Measurements from ENCODE around the gene ZDHHC13. TPM values are rescaled to one million over a fixed set of nuclear protein-coding genes. Genes with fewer than 3 reads are reported as not detected.

ZDHHC13 gene
- total and polyA plus RNA-seq, 2 of the 8 experiments (the other 6 are each of a cell fraction or from before 2014, with no cell fraction given): 22.4 to 24.1 TPM

DNA sequence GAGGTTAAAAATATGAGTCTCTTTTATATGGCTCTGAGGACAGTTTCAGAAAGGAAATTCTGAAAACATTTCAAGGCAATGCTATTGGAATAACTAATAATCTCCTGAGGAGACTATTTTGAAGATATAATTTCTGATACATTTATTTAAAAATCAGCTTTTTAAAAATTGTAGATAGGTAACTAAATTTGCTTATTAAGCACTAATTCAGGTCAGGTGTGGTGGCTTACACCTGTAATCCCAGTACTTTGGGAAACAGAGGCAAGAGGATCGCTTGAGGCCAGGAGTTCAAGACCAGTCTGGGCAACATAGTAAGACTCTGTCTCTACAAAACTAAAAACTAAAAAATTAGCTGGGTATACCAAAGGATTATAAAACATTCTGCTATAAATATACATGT is 17.0 kb downstream of the ZDHHC13 start (continued):
- TF ChIP-seq GTF2F1 (IDR thresholded peaks at IDR 0.05; ENCODE audit: borderline replicate concordance, low read depth, low read length): no peak
- no peak for TF ChIP-seq JUND (IDR thresholded peaks at IDR 0.05; ENCODE audit: low read length)
- TF ChIP-seq, protein P1, sequence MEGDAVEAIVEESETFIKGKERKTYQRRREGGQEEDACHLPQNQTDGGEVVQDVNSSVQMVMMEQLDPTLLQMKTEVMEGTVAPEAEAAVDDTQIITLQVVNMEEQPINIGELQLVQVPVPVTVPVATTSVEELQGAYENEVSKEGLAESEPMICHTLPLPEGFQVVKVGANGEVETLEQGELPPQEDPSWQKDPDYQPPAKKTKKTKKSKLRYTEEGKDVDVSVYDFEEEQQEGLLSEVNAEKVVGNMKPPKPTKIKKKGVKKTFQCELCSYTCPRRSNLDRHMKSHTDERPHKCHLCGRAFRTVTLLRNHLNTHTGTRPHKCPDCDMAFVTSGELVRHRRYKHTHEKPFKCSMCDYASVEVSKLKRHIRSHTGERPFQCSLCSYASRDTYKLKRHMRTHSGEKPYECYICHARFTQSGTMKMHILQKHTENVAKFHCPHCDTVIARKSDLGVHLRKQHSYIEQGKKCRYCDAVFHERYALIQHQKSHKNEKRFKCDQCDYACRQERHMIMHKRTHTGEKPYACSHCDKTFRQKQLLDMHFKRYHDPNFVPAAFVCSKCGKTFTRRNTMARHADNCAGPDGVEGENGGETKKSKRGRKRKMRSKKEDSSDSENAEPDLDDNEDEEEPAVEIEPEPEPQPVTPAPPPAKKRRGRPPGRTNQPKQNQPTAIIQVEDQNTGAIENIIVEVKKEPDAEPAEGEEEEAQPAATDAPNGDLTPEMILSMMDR (IDR thresholded peaks at IDR 0.05; ENCODE audit: control extremely low read depth in 1 of 3, insufficient read depth in 1 of 3, low read depth in 1 of 3, low read length in 3 of 3): no peak
- no peak for TF ChIP-seq POLR2A (IDR thresholded peaks at IDR 0.05; ENCODE audit: control extremely low read depth in 1 of 2, low read depth in 2 of 2, low read length in 2 of 2)
- no peak for TF ChIP-seq BACH1 (IDR thresholded peaks at IDR 0.05; ENCODE audit: low read length)
- no peak for TF ChIP-seq ASH2L (IDR thresholded peaks at IDR 0.05; ENCODE audit: low read length)
- TF ChIP-seq, protein P2, sequence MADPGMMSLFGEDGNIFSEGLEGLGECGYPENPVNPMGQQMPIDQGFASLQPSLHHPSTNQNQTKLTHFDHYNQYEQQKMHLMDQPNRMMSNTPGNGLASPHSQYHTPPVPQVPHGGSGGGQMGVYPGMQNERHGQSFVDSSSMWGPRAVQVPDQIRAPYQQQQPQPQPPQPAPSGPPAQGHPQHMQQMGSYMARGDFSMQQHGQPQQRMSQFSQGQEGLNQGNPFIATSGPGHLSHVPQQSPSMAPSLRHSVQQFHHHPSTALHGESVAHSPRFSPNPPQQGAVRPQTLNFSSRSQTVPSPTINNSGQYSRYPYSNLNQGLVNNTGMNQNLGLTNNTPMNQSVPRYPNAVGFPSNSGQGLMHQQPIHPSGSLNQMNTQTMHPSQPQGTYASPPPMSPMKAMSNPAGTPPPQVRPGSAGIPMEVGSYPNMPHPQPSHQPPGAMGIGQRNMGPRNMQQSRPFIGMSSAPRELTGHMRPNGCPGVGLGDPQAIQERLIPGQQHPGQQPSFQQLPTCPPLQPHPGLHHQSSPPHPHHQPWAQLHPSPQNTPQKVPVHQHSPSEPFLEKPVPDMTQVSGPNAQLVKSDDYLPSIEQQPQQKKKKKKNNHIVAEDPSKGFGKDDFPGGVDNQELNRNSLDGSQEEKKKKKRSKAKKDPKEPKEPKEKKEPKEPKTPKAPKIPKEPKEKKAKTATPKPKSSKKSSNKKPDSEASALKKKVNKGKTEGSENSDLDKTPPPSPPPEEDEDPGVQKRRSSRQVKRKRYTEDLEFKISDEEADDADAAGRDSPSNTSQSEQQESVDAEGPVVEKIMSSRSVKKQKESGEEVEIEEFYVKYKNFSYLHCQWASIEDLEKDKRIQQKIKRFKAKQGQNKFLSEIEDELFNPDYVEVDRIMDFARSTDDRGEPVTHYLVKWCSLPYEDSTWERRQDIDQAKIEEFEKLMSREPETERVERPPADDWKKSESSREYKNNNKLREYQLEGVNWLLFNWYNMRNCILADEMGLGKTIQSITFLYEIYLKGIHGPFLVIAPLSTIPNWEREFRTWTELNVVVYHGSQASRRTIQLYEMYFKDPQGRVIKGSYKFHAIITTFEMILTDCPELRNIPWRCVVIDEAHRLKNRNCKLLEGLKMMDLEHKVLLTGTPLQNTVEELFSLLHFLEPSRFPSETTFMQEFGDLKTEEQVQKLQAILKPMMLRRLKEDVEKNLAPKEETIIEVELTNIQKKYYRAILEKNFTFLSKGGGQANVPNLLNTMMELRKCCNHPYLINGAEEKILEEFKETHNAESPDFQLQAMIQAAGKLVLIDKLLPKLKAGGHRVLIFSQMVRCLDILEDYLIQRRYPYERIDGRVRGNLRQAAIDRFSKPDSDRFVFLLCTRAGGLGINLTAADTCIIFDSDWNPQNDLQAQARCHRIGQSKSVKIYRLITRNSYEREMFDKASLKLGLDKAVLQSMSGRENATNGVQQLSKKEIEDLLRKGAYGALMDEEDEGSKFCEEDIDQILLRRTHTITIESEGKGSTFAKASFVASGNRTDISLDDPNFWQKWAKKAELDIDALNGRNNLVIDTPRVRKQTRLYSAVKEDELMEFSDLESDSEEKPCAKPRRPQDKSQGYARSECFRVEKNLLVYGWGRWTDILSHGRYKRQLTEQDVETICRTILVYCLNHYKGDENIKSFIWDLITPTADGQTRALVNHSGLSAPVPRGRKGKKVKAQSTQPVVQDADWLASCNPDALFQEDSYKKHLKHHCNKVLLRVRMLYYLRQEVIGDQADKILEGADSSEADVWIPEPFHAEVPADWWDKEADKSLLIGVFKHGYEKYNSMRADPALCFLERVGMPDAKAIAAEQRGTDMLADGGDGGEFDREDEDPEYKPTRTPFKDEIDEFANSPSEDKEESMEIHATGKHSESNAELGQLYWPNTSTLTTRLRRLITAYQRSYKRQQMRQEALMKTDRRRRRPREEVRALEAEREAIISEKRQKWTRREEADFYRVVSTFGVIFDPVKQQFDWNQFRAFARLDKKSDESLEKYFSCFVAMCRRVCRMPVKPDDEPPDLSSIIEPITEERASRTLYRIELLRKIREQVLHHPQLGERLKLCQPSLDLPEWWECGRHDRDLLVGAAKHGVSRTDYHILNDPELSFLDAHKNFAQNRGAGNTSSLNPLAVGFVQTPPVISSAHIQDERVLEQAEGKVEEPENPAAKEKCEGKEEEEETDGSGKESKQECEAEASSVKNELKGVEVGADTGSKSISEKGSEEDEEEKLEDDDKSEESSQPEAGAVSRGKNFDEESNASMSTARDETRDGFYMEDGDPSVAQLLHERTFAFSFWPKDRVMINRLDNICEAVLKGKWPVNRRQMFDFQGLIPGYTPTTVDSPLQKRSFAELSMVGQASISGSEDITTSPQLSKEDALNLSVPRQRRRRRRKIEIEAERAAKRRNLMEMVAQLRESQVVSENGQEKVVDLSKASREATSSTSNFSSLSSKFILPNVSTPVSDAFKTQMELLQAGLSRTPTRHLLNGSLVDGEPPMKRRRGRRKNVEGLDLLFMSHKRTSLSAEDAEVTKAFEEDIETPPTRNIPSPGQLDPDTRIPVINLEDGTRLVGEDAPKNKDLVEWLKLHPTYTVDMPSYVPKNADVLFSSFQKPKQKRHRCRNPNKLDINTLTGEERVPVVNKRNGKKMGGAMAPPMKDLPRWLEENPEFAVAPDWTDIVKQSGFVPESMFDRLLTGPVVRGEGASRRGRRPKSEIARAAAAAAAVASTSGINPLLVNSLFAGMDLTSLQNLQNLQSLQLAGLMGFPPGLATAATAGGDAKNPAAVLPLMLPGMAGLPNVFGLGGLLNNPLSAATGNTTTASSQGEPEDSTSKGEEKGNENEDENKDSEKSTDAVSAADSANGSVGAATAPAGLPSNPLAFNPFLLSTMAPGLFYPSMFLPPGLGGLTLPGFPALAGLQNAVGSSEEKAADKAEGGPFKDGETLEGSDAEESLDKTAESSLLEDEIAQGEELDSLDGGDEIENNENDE (IDR thresholded peaks at IDR 0.05; ENCODE audit: insufficient replicate concordance, low read length): no peak
